Measurements from ENCODE around the gene PCDH15.

PCDH15 gene

GRCh38 chr10:54550016-54550415 lies 251.0 kb downstream of the PCDH15 start:
- Histone ChIP-seq H2AFZ (ENCODE audit: low read depth, low read length, severe bottlenecking) (no peak overlapping the region), H3K9me2 (replicated peaks; ENCODE audit: insufficient read depth, low read length) (no peaks in the 10 kb centered on the region), H3K27me3 (ENCODE audit: low read length) (no peaks in the 10 kb centered on the region), H4K20me1 (ENCODE audit: low read depth, low read length) (no peaks in the 10 kb centered on the region), H3K4me2 (ENCODE audit: low read depth, low read length, poor library complexity, severe bottlenecking) (no peak overlapping the region), H3F3A (ENCODE audit: insufficient read depth) (no peaks in the 10 kb centered on the region), H3K36me3 (ENCODE audit: low read length) (no peaks in the 10 kb centered on the region), H3K79me2 (ENCODE audit: insufficient read depth, low read length) (no peaks in the 10 kb centered on the region), H3K9me3 (ENCODE audit: insufficient read depth, low read length) (no peaks in the 10 kb centered on the region), H3K9ac (ENCODE audit: low read length) (no peak overlapping the region), H3K27ac (ENCODE audit: low read depth, low read length) (no peak overlapping the region), H3K4me3 (ENCODE audit: insufficient read depth, low read length, poor library complexity, severe bottlenecking) (no peak overlapping the region)
- TF ChIP-seq, protein P1, sequence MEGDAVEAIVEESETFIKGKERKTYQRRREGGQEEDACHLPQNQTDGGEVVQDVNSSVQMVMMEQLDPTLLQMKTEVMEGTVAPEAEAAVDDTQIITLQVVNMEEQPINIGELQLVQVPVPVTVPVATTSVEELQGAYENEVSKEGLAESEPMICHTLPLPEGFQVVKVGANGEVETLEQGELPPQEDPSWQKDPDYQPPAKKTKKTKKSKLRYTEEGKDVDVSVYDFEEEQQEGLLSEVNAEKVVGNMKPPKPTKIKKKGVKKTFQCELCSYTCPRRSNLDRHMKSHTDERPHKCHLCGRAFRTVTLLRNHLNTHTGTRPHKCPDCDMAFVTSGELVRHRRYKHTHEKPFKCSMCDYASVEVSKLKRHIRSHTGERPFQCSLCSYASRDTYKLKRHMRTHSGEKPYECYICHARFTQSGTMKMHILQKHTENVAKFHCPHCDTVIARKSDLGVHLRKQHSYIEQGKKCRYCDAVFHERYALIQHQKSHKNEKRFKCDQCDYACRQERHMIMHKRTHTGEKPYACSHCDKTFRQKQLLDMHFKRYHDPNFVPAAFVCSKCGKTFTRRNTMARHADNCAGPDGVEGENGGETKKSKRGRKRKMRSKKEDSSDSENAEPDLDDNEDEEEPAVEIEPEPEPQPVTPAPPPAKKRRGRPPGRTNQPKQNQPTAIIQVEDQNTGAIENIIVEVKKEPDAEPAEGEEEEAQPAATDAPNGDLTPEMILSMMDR (IDR thresholded peaks at IDR 0.05; ENCODE audit: insufficient read depth, low read length, poor library complexity, severe bottlenecking), result no peak
- TF ChIP-seq EZH2phosphoT487 (conservative IDR thresholded peaks at IDR 0.05; ENCODE audit: low read length), result no peak

DNA sequence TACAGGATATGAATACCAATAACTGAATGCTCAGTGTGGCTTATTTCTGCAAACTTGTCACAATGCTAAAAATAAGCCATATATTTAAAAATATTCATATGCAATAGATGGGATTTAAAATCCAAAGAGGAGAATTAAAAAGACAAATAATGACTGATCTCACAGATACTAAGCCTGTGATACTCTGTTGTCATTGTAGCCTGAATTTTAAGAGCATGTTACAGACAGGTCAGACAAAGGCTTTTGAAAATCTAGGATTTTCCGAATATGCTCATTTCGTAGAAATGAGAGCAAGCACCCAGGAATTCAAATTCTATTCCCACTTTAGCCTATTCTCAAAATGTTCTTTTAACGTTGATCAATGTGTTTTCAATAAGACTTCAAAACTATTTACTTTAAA lies 269.7 kb downstream of the PCDH15 start:
- no peaks in the 10 kb centered on the region for H3K9me2 ChIP-seq (replicated peaks; ENCODE audit: insufficient read depth, low read length)
- no peak overlapping the region for H3K4me3 ChIP-seq (ENCODE audit: insufficient read depth, low read length, poor library complexity, severe bottlenecking)
- no peak overlapping the region for H2AFZ ChIP-seq (ENCODE audit: low read depth, low read length, severe bottlenecking)
- no peaks in the 10 kb centered on the region for H3K79me2 ChIP-seq (ENCODE audit: insufficient read depth, low read length)
- H3K27me3 ChIP-seq (ENCODE audit: low read length), result no peaks in the 10 kb centered on the region
- no peaks in the 10 kb centered on the region for H3F3A ChIP-seq (ENCODE audit: insufficient read depth)
- no peak overlapping the region for H3K27ac ChIP-seq (ENCODE audit: low read depth, low read length)
- no peak overlapping the region for H3K9ac ChIP-seq (ENCODE audit: low read length)
- H3K9me3 ChIP-seq (ENCODE audit: insufficient read depth, low read length), result no peaks in the 10 kb centered on the region
- H3K4me2 ChIP-seq (ENCODE audit: low read depth, low read length, poor library complexity, severe bottlenecking), result no peak overlapping the region
- no peaks in the 10 kb centered on the region for H4K20me1 ChIP-seq (ENCODE audit: low read depth, low read length)
- no peaks in the 10 kb centered on the region for H3K36me3 ChIP-seq (ENCODE audit: low read length)
- TF ChIP-seq, protein P1 (IDR thresholded peaks at IDR 0.05; ENCODE audit: insufficient read depth, low read length, poor library complexity, severe bottlenecking), result no peak
- no peak for TF ChIP-seq EZH2phosphoT487 (conservative IDR thresholded peaks at IDR 0.05; ENCODE audit: low read length)

- H3K27me3 ChIP-seq (ENCODE audit: low read length), result no peaks in the 10 kb centered on the region
- H3F3A ChIP-seq (ENCODE audit: insufficient read depth), result no peaks in the 10 kb centered on the region
- H3K4me2 ChIP-seq (ENCODE audit: low read depth, low read length, poor library complexity, severe bottlenecking), result no peak overlapping the region
- no peaks in the 10 kb centered on the region for H3K79me2 ChIP-seq (ENCODE audit: insufficient read depth, low read length)
- no peaks in the 10 kb centered on the region for H3K9me3 ChIP-seq (ENCODE audit: insufficient read depth, low read length)
- no peak overlapping the region for H3K4me3 ChIP-seq (ENCODE audit: insufficient read depth, low read length, poor library complexity, severe bottlenecking)
- H4K20me1 ChIP-seq (ENCODE audit: low read depth, low read length), result no peaks in the 10 kb centered on the region
- TF ChIP-seq, protein P1 (IDR thresholded peaks at IDR 0.05; ENCODE audit: insufficient read depth, low read length, poor library complexity, severe bottlenecking), result no peak
- TF ChIP-seq EZH2phosphoT487 (conservative IDR thresholded peaks at IDR 0.05; ENCODE audit: low read length), result no peak
- H3K36me3 ChIP-seq (ENCODE audit: low read length), result no peaks in the 10 kb centered on the region
- H3K9ac ChIP-seq (ENCODE audit: low read length), result no peak overlapping the region
- no peak overlapping the region for H2AFZ ChIP-seq (ENCODE audit: low read depth, low read length, severe bottlenecking)
- H3K9me2 ChIP-seq (replicated peaks; ENCODE audit: insufficient read depth, low read length), result no peaks in the 10 kb centered on the region
- H3K27ac ChIP-seq (ENCODE audit: low read depth, low read length), result no peak overlapping the region
Observed at GRCh38 chr10:54530299-54530698, 270.7 kb downstream of the PCDH15 start.
